Measurements from ENCODE around the gene UAP1L1. TPM values are rescaled to one million over a fixed set of nuclear protein-coding genes. Genes with fewer than 3 reads are reported as not detected.

Gene UAP1L1
- total RNA-seq, 2 donors from 2014 or later: 2.6 to 4.5 TPM

DNA sequence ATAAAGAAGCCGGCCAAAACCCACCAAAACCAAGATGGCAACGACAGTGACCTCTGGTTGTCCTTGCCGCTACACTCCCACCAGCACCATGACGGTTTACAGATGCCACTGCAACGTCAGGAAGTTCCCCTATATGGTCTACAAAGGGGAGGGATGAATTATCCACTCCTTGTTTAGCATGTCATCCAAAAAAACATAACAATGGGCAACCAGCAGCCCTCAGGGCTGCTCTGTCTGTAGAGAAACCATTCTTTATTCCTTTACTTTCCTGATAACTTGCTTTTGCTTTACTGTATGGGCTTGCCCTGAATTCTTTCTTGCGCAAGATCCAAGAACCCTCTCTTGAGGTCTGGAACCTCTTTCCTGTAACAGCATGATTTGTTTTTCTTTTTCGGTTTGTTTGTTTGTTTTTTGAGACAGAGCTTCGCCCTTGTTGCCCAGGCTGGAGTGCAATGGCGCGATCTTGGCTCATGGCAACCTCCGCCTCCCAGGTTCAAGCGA, 2.0 kb upstream of the UAP1L1 start:
- Histone ChIP-seq H3K27ac (ENCODE audit: low read depth, low read length) (no peak overlapping the region), H3K9me3 (ENCODE audit: control insufficient read depth, low read length) (no peaks in the 10 kb centered on the region), H3K9ac (ENCODE audit: extremely low read depth, low read length, poor library complexity, severe bottlenecking) (no peak overlapping the region), H3K4me1 (ENCODE audit: control insufficient read depth, insufficient read depth, low read length) (no peaks in the 10 kb centered on the region), H3K27me3 (ENCODE audit: control insufficient read depth, insufficient read depth, low read length, poor library complexity, severe bottlenecking) (peaks cover 37% of the 10 kb centered on the region), H3K36me3 (ENCODE audit: control insufficient read depth, insufficient read depth, low read length) (no peaks in the 10 kb centered on the region), H3K4me3 (ENCODE audit: low read length) (no peak overlapping the region)
- H3K9me3 Mint-ChIP-seq: no peaks in the 10 kb centered on the region
- H3K36me3 Mint-ChIP-seq (ENCODE audit: low read depth): no peaks in the 10 kb centered on the region
- 87 to 95% methylated on average over 6 to 11 of the region's 12 CpGs for WGBS, 2 experiments (ENCODE audit: insufficient coverage in 1 of 2, insufficient read length in 1 of 2)
- no peak overlapping the region for H3K4me3 Mint-ChIP-seq
- H3K27me3 Mint-ChIP-seq (ENCODE audit: insufficient read depth): peaks cover 44% of the 10 kb centered on the region
- TF ChIP-seq, protein P1, sequence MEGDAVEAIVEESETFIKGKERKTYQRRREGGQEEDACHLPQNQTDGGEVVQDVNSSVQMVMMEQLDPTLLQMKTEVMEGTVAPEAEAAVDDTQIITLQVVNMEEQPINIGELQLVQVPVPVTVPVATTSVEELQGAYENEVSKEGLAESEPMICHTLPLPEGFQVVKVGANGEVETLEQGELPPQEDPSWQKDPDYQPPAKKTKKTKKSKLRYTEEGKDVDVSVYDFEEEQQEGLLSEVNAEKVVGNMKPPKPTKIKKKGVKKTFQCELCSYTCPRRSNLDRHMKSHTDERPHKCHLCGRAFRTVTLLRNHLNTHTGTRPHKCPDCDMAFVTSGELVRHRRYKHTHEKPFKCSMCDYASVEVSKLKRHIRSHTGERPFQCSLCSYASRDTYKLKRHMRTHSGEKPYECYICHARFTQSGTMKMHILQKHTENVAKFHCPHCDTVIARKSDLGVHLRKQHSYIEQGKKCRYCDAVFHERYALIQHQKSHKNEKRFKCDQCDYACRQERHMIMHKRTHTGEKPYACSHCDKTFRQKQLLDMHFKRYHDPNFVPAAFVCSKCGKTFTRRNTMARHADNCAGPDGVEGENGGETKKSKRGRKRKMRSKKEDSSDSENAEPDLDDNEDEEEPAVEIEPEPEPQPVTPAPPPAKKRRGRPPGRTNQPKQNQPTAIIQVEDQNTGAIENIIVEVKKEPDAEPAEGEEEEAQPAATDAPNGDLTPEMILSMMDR (conservative IDR thresholded peaks at IDR 0.05): no peak
- H3K27ac Mint-ChIP-seq: no peak overlapping the region
- H3K4me1 Mint-ChIP-seq: peaks cover 4% of the 10 kb centered on the region
- no peak for DNase-seq

DNA sequence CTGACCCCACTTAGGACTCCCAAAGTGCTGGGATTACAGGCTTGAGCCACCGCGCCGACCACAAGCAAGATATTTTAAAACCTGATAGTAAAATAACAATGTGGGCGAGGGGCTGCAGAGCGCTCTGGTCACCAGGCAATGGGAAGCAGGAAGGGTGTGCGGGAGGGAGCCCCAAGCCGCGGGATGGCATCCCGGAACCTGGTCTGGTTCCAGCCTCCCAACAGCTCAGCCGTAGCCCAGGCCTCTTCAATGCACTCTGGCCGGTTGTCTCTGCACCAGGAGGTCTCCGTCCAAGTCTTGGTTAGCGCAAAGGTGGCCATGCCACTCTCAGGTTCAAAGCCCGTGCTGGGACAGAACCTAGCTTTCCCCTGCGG, 694 bp upstream of the UAP1L1 start:
- no peaks in the 10 kb centered on the region for H3K36me3 ChIP-seq (ENCODE audit: control insufficient read depth, insufficient read depth, low read length)
- H3K4me1 ChIP-seq (ENCODE audit: control insufficient read depth, insufficient read depth, low read length): no peaks in the 10 kb centered on the region
- WGBS, 2 experiments (ENCODE audit: insufficient coverage in 1 of 2, insufficient read length in 1 of 2): 83 to 85% methylated on average over 15 of the region's 15 CpGs
- H3K27ac ChIP-seq (ENCODE audit: low read depth, low read length): no peak overlapping the region
- peak overlapping the region; percentile 50 for H3K4me3 Mint-ChIP-seq
- TF ChIP-seq, protein P1 (conservative IDR thresholded peaks at IDR 0.05): no peak
- H3K4me3 ChIP-seq (ENCODE audit: low read length): no peak overlapping the region
- H3K36me3 Mint-ChIP-seq (ENCODE audit: low read depth): no peaks in the 10 kb centered on the region
- no peaks in the 10 kb centered on the region for H3K4me1 Mint-ChIP-seq
- H3K27me3 Mint-ChIP-seq (ENCODE audit: insufficient read depth): peaks cover 43% of the 10 kb centered on the region
- no peaks in the 10 kb centered on the region for H3K9me3 Mint-ChIP-seq
- no peak overlapping the region for H3K9ac ChIP-seq (ENCODE audit: extremely low read depth, low read length, poor library complexity, severe bottlenecking)
- H3K27ac Mint-ChIP-seq: no peak overlapping the region
- H3K27me3 ChIP-seq (ENCODE audit: control insufficient read depth, insufficient read depth, low read length, poor library complexity, severe bottlenecking): peaks cover 37% of the 10 kb centered on the region
- no peak for DNase-seq
- H3K9me3 ChIP-seq (ENCODE audit: control insufficient read depth, low read length): no peaks in the 10 kb centered on the region

DNA sequence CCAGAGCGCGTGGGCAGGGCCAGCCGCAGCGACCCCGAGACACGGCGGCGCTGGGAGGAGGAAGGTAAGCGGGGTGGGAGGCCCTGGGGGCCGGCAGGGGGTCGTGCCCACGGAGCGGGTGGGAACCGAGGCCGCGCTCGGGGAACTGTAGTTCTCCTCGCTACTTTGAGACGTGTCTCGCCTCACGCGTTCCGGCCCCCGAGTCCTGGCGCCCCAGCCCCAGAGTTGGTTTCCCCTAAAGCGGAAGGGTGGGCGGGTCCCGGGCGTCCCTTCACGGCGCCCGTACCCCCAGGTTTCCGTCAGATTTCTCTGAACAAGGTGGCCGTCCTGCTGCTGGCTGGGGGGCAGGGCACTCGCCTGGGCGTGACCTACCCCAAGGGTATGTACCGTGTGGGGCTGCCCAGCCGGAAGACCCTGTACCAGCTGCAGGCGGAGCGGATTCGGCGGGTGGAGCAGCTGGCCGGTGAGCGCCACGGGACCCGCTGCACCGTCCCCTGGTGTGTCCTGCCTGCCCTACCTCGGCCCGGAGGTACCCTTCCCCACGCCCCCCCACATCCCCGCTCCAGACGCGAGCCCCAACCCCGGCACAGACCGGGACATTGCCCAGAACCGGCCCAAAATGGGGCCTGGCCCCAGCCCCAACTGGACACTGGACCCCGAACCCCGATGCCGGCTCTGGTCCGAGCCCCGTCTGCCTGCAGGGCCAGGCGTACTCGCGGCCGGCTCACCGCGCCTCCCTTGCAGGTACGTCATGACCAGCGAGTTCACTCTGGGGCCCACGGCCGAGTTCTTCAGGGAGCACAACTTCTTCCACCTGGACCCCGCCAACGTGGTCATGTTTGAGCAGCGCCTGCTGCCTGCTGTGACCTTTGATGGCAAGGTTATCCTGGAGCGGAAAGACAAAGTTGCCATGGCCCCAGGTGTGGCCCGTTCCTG, 709 bp downstream of the UAP1L1 start:
- Mint-ChIP-seq H3K4me1 (no peaks in the 10 kb centered on the region), H3K27ac (no peak overlapping the region), H3K36me3 (ENCODE audit: low read depth) (no peaks in the 10 kb centered on the region), H3K4me3 (peak overlapping the region; percentile 50), H3K9me3 (no peaks in the 10 kb centered on the region), H3K27me3 (ENCODE audit: insufficient read depth) (peaks cover 41% of the 10 kb centered on the region)
- no peaks in the 10 kb centered on the region for H3K36me3 ChIP-seq (ENCODE audit: control insufficient read depth, insufficient read depth, low read length)
- no peaks in the 10 kb centered on the region for H3K4me1 ChIP-seq (ENCODE audit: control insufficient read depth, insufficient read depth, low read length)
- H3K27me3 ChIP-seq (ENCODE audit: control insufficient read depth, insufficient read depth, low read length, poor library complexity, severe bottlenecking): peaks cover 37% of the 10 kb centered on the region
- H3K9ac ChIP-seq (ENCODE audit: extremely low read depth, low read length, poor library complexity, severe bottlenecking): no peak overlapping the region
- no peaks in the 10 kb centered on the region for H3K9me3 ChIP-seq (ENCODE audit: control insufficient read depth, low read length)
- H3K4me3 ChIP-seq (ENCODE audit: low read length): peak overlapping the region; percentile 56
- WGBS, 2 experiments (ENCODE audit: insufficient coverage in 1 of 2, insufficient read length in 1 of 2): 18 to 27% methylated on average over 27 to 76 of the region's 76 CpGs
- H3K27ac ChIP-seq (ENCODE audit: low read depth, low read length): no peak overlapping the region
- peak; percentile 65 for DNase-seq
- TF ChIP-seq, protein P1 (conservative IDR thresholded peaks at IDR 0.05): no peak
